NK-92 (cell line): ENCODE measurements around the gene CAPN11.
"Not testable (repeated sequence)": the region's sequence is repeated elsewhere in the genome, so short reads cannot be mapped to it uniquely, and the experiment has no call there.

Source experiments
- DNase-seq: peaks from one replicate; lab custom pipeline; 2025; ENCODE audit not compliant: unreplicated experiment; lab: John Stamatoyannopoulos, UW

The CAPN11 gene

GRCh38 chr6:44129841-44130322 lies 28.7 kb upstream of the CAPN11 start:
- no peak for DNase-seq

- DNase-seq = no peak
These were observed 26.7 kb upstream of the CAPN11 start for GRCh38 chr6:44131892-44132291.

GRCh38 chr6:44132476-44132875 lies 26.1 kb upstream of the CAPN11 start:
- DNase-seq = no peak

GRCh38 chr6:44133003-44133931 lies 25.4 kb upstream of the CAPN11 start:
- no peak for DNase-seq

- no peak for DNase-seq
These were observed 24.5 kb upstream of the CAPN11 start for GRCh38 chr6:44133981-44134711.

- DNase-seq = no peak
These were observed 23.4 kb upstream of the CAPN11 start for GRCh38 chr6:44135173-44135758.

- DNase-seq = no peak
These were observed 22.7 kb upstream of the CAPN11 start for GRCh38 chr6:44135875-44136274.

- no peak for DNase-seq
These were observed 19.8 kb upstream of the CAPN11 start for GRCh38 chr6:44138717-44139350.

- no peak for DNase-seq
These were observed 19.3 kb upstream of the CAPN11 start for GRCh38 chr6:44139351-44139743.

- DNase-seq = no peak
These were observed 15.8 kb upstream of the CAPN11 start for GRCh38 chr6:44142835-44143234.

GRCh38 chr6:44143731-44144130 lies 14.9 kb upstream of the CAPN11 start:
- no peak for DNase-seq

- not testable (repeated sequence) for DNase-seq
These were observed 14.1 kb upstream of the CAPN11 start for GRCh38 chr6:44144536-44144935.

GRCh38 chr6:44145839-44146238 lies 12.8 kb upstream of the CAPN11 start:
- DNase-seq = no peak

GRCh38 chr6:44146685-44147084 lies 11.9 kb upstream of the CAPN11 start:
- no peak for DNase-seq

- DNase-seq = no peak
These were observed 11.4 kb upstream of the CAPN11 start for GRCh38 chr6:44147256-44147655.

- no peak for DNase-seq
These were observed 10.3 kb upstream of the CAPN11 start for GRCh38 chr6:44148306-44148705.

GRCh38 chr6:44149369-44150012 lies 9.1 kb upstream of the CAPN11 start:
- no peak for DNase-seq

GRCh38 chr6:44150317-44150917 lies 8.2 kb upstream of the CAPN11 start:
- DNase-seq = no peak

- no peak for DNase-seq
These were observed 7.1 kb upstream of the CAPN11 start for GRCh38 chr6:44151348-44152108.

- DNase-seq = no peak
These were observed 6.5 kb upstream of the CAPN11 start for GRCh38 chr6:44152109-44152461.
